HepG2 (cell line): ENCODE results near the gene JPT1. TPM values are rescaled to one million over a fixed set of nuclear protein-coding genes. Genes with fewer than 3 reads are reported as not detected.

ENCODE experiments used
- EZH2 ChIP-seq: conservative IDR thresholded peaks from 2 replicates; pipeline ENCODE4 v1.6.1; 2012; ENCODE audit warnings: mild to moderate bottlenecking, low read depth, low read length, moderate library complexity
- GPN1 ChIP-seq: sonication (generic); formaldehyde crosslinking; IDR thresholded peaks from 2 replicates; pipeline ENCODE4 v1.5.1; 2020; ENCODE audit warnings: missing genetic modification reagents, borderline replicate concordance
- HOXA3 ChIP-seq: sonication (generic); formaldehyde crosslinking; IDR thresholded peaks from 2 replicates; pipeline ENCODE4 v1.5.0; 2020; ENCODE audit warnings: missing genetic modification reagents
- MED13 ChIP-seq: sonication (generic); formaldehyde crosslinking; IDR thresholded peaks from 2 replicates; pipeline ENCODE4 v1.5.0; 2020; ENCODE audit warnings: missing genetic modification reagents
- MEF2D ChIP-seq: sonication (generic); formaldehyde crosslinking; IDR thresholded peaks from 2 replicates; pipeline ENCODE4 v1.5.1; 2020; ENCODE audit warnings: mild to moderate bottlenecking, missing genetic modification reagents
- MYC ChIP-seq: sonication (generic); formaldehyde crosslinking; IDR thresholded peaks from 2 replicates; pipeline ENCODE4 v1.9.0; 2021; ENCODE audit warnings: missing genetic modification reagents, borderline replicate concordance
- NFAT5 ChIP-seq: sonication (generic); formaldehyde crosslinking; IDR thresholded peaks from 2 replicates; pipeline ENCODE4 v1.4.0; 2020; ENCODE audit warnings: missing genetic modification reagents
- NR2C2 ChIP-seq: sonication (generic); formaldehyde crosslinking; IDR thresholded peaks from 2 replicates; pipeline ENCODE4 v1.4.0; 2020; ENCODE audit warnings: missing genetic modification reagents, mild to moderate bottlenecking, moderate library complexity, borderline replicate concordance
- SAP130 ChIP-seq: IDR thresholded peaks from 2 replicates; pipeline ENCODE4 v1.6.1; 2016; ENCODE audit warnings: low read depth
- TEAD2 ChIP-seq: sonication (generic); formaldehyde crosslinking; IDR thresholded peaks from 2 replicates; pipeline ENCODE4 v1.9.0; 2021; ENCODE audit warnings: missing genetic modification reagents
- ZBTB26 ChIP-seq: IDR thresholded peaks from 2 replicates; pipeline ENCODE4 v1.6.1; 2016; ENCODE audit warnings: missing compliant biosample characterization, missing genetic modification reagents, borderline replicate concordance
- ZFAT ChIP-seq: sonication (generic); formaldehyde crosslinking; conservative IDR thresholded peaks from 2 replicates; pipeline ENCODE4 v1.8.1; 2023; ENCODE audit warnings: missing genetic modification reagents, inconsistent platforms
- ZFP82 ChIP-seq: sonication (generic); formaldehyde crosslinking; IDR thresholded peaks from 2 replicates; pipeline ENCODE4 v1.5.1; 2020; ENCODE audit warnings: mild to moderate bottlenecking, missing genetic modification reagents, borderline replicate concordance
- ZFYVE20 ChIP-seq: sonication (generic); formaldehyde crosslinking; IDR thresholded peaks from 2 replicates; pipeline ENCODE4 v1.8.0; 2023; ENCODE audit warnings: low read depth, mild to moderate bottlenecking, moderate library complexity, missing genetic modification reagents, borderline replicate concordance
- ZNF281 ChIP-seq: sonication (generic); formaldehyde crosslinking; IDR thresholded peaks from 2 replicates; pipeline ENCODE4 v1.4.0; 2020; ENCODE audit warnings: missing genetic modification reagents, borderline replicate concordance
- ZNF639 ChIP-seq: conservative IDR thresholded peaks from 2 replicates; pipeline ENCODE4 v1.6.1; 2018; ENCODE audit warnings: missing genetic modification reagents
- ZNF724P ChIP-seq: sonication (generic); formaldehyde crosslinking; IDR thresholded peaks from 2 replicates; pipeline ENCODE4 v1.8.0; 2022; ENCODE audit warnings: missing genetic modification reagents, borderline replicate concordance
- polyA plus RNA-seq, 8 experiments: library from polyadenylated mRNA; depleted of rRNA in 3 of 8; stranded (reverse) in 7 of 8; unstranded in 1 of 8; fragments of >200 nt; fragmentation: Illumina TruSeq in 4 of 8; extraction: Trizol in 4 of 8; gene quantifications; 2 replicates each; pipeline versions ENCODE4 v1.2.1 to v1.2.3, GENCODE V29; 2011 to 2016; ENCODE audit warnings: low read depth in 4 of 8, missing spikeins in 1 of 8, mixed read lengths in 1 of 8; ENCODE audit not compliant: insufficient read depth in 1 of 8
- total RNA-seq, 5 experiments: library from RNA; depleted of rRNA; stranded (reverse); fragments of >200 nt; fragmentation: Illumina TruSeq; extraction: Trizol; gene quantifications; 2 replicates each; pipeline ENCODE4 v1.2.3, GENCODE V29; 2016; ENCODE audit warnings: low read depth in 1 of 5

The JPT1 gene
- total and polyA plus RNA-seq, 2 of the 13 experiments (the other 11 are each of a cell fraction or from before 2014, with no cell fraction given) = 43.3 to 256 TPM

GRCh38 chr17:75153780-75154194 lies 525 bp downstream of the JPT1 start (continued):
- TF ChIP-seq NFAT5 = no peak
- TF ChIP-seq ZFP82 (CRISPR knock-in tag) = peak; percentile 81; the same call in 1 of the 2 replicates
- TF ChIP-seq EZH2 = no peak
- peak; percentile 93 for TF ChIP-seq MYC
- TF ChIP-seq MED13 (CRISPR knock-in tag) = no peak
- TF ChIP-seq HOXA3 = no peak
- no peak for TF ChIP-seq ZBTB26 (CRISPR knock-in tag)
- peak; percentile 25; the same call in 1 of the 2 replicates for TF ChIP-seq ZNF281 (CRISPR knock-in tag)
- TF ChIP-seq GPN1 (CRISPR knock-in tag) = no peak; the same call in 1 of the 2 replicates
- no peak for TF ChIP-seq ZFAT (CRISPR knock-in tag)
- TF ChIP-seq ZNF639 = no peak
- TF ChIP-seq ZNF724P (CRISPR knock-in tag) = no peak
- TF ChIP-seq ZFYVE20 (CRISPR knock-in tag) = no peak
- no peak for TF ChIP-seq SAP130
- TF ChIP-seq NR2C2 (CRISPR knock-in tag) = peak; percentile 4; the same call in 1 of the 2 replicates
- no peak for TF ChIP-seq MEF2D (CRISPR knock-in tag)
- no peak for TF ChIP-seq TEAD2
